OCI-LY1 (cell line): Measurements from ENCODE around the gene DOK5.

Source experiments
- H2AFZ ChIP-seq: fragments of 200-600 bp; sonication (generic), shearing (Covaris generic); 2 replicates; pipeline ENCODE4 v1.6.0; 2014; ENCODE audit warnings: antibody characterized with exemption, mild to moderate bottlenecking, low read length
- H3F3A ChIP-seq: fragments of 200-600 bp; sonication (generic), shearing (Covaris generic); 2 replicates; pipeline ENCODE4 v1.6.0; 2014; ENCODE audit warnings: mild to moderate bottlenecking, antibody characterized with exemption, low read length, moderate library complexity; ENCODE audit not compliant: insufficient read depth
- H3K27ac ChIP-seq: fragments of 200-600 bp; sonication (generic); 2 replicates; pipeline ENCODE4 v1.5.1; 2014; ENCODE audit warnings: low read length, mixed run types, mild to moderate bottlenecking, low read depth; ENCODE audit not compliant: poor library complexity, severe bottlenecking
- H3K27me3 ChIP-seq: fragments of 200-600 bp; sonication (generic); 2 replicates; pipeline ENCODE4 v1.6.0; 2014; ENCODE audit warnings: antibody characterized with exemption, mild to moderate bottlenecking, low read length, moderate library complexity; ENCODE audit not compliant: insufficient read depth
- H3K36me3 ChIP-seq: fragments of 200-600 bp; sonication (generic); 2 replicates; pipeline ENCODE4 v1.6.1; 2014; ENCODE audit warnings: mild to moderate bottlenecking, antibody characterized with exemption, low read length, moderate library complexity, mixed read lengths; ENCODE audit not compliant: insufficient read depth
- H3K4me1 ChIP-seq: fragments of 200-600 bp; sonication (generic); 2 replicates; pipeline ENCODE4 v1.5.1; 2014; ENCODE audit warnings: mild to moderate bottlenecking, low read length, moderate library complexity; ENCODE audit not compliant: insufficient read depth, severe bottlenecking
- H3K4me2 ChIP-seq: fragments of 200-600 bp; sonication (generic), shearing (Covaris generic); 2 replicates; pipeline ENCODE4 v1.6.1; 2014; ENCODE audit warnings: low read length
- H3K4me3 ChIP-seq: fragments of 200-600 bp; sonication (generic); 2 replicates; pipeline ENCODE4 v1.5.1; 2014; ENCODE audit warnings: low read length, low read depth, mild to moderate bottlenecking, mixed read lengths; ENCODE audit not compliant: poor library complexity, severe bottlenecking
- H3K79me2 ChIP-seq: fragments of 200-600 bp; shearing (Covaris generic); 2 replicates; pipeline ENCODE4 v1.6.1; 2016; ENCODE audit warnings: mixed run types, low read length, mixed read lengths; ENCODE audit not compliant: insufficient read depth
- H3K9ac ChIP-seq: fragments of 200-600 bp; sonication (generic), shearing (Covaris generic); 2 replicates; pipeline ENCODE4 v1.6.1; 2014; ENCODE audit warnings: mild to moderate bottlenecking, low read length, mixed read lengths
- H3K9me2 ChIP-seq: fragments of 200-600 bp; sonication (generic), shearing (Covaris generic); 2 replicates; pipeline ENCODE4 v1.6.1; 2014; ENCODE audit warnings: low read depth, mild to moderate bottlenecking, low read length, mixed read lengths
- H3K9me3 ChIP-seq: fragments of 200-600 bp; shearing (Covaris generic); 2 replicates; pipeline ENCODE4 v1.6.1; 2014; ENCODE audit warnings: low read length, mixed read lengths
- H4K20me1 ChIP-seq: fragments of 200-600 bp; sonication (generic), shearing (Covaris generic); 2 replicates; pipeline ENCODE4 v1.6.0; 2016; ENCODE audit warnings: mild to moderate bottlenecking, low read length; ENCODE audit not compliant: insufficient read depth
- CTCF ChIP-seq: fragments of 200-600 bp; sonication (generic), shearing (Covaris generic); IDR thresholded peaks from 2 replicates; pipeline ENCODE4 v1.5.1; 2017; ENCODE audit warnings: mild to moderate bottlenecking, antibody characterized with exemption, low read length, moderate library complexity, mixed read lengths
- EZH2 ChIP-seq: fragments of 200-600 bp; sonication (generic), shearing (Covaris generic); IDR thresholded peaks from 2 replicates; pipeline ENCODE4 v1.8.0; 2017; ENCODE audit warnings: borderline replicate concordance, mixed run types, mild to moderate bottlenecking, antibody characterized with exemption, low read length, moderate library complexity, mixed read lengths

The DOK5 gene

GRCh38 chr20:54488442-54488841 lies 13.0 kb downstream of the DOK5 start:
- Histone ChIP-seq H3K27ac (no peak overlapping the region), H3F3A (no peaks in the 10 kb centered on the region), H3K9ac (no peak overlapping the region), H3K27me3 (no peaks in the 10 kb centered on the region), H2AFZ (no peak overlapping the region), H3K4me1 (no peaks in the 10 kb centered on the region), H3K36me3 (no peaks in the 10 kb centered on the region), H3K79me2 (no peaks in the 10 kb centered on the region), H3K9me3 (no peaks in the 10 kb centered on the region), H4K20me1 (no peaks in the 10 kb centered on the region), H3K9me2 (no peaks in the 10 kb centered on the region), H3K4me2 (no peak overlapping the region), H3K4me3 (no peak overlapping the region)
- TF ChIP-seq CTCF: no peak
- no peak for TF ChIP-seq EZH2

GRCh38 chr20:54491506-54491905 lies 16.1 kb downstream of the DOK5 start:
- Histone ChIP-seq H3K4me3 (no peak overlapping the region), H2AFZ (no peak overlapping the region), H3K79me2 (no peaks in the 10 kb centered on the region), H3K9me3 (no peaks in the 10 kb centered on the region), H3K9me2 (no peaks in the 10 kb centered on the region), H3F3A (no peaks in the 10 kb centered on the region), H3K4me1 (no peaks in the 10 kb centered on the region), H3K27ac (no peak overlapping the region), H3K9ac (no peak overlapping the region), H3K27me3 (no peaks in the 10 kb centered on the region), H3K4me2 (no peak overlapping the region), H3K36me3 (no peaks in the 10 kb centered on the region), H4K20me1 (no peaks in the 10 kb centered on the region)
- TF ChIP-seq CTCF (no peak), EZH2 (no peak)

- TF ChIP-seq CTCF (no peak), EZH2 (no peak)
- Histone ChIP-seq H3F3A (no peaks in the 10 kb centered on the region), H3K4me2 (no peak overlapping the region), H3K27ac (no peak overlapping the region), H4K20me1 (no peaks in the 10 kb centered on the region), H3K4me1 (no peaks in the 10 kb centered on the region), H3K4me3 (no peak overlapping the region), H3K79me2 (no peaks in the 10 kb centered on the region), H3K36me3 (no peaks in the 10 kb centered on the region), H3K9ac (no peak overlapping the region), H2AFZ (no peak overlapping the region), H3K9me3 (no peaks in the 10 kb centered on the region), H3K9me2 (no peaks in the 10 kb centered on the region), H3K27me3 (no peaks in the 10 kb centered on the region)
Observed at GRCh38 chr20:54494303-54495006, 19.1 kb downstream of the DOK5 start.
